GM12878 (cell line): ENCODE data around the gene CDON. TPM values are rescaled to one million over a fixed set of nuclear protein-coding genes. Genes with fewer than 3 reads are reported as not detected.

Experiments
- ATAC-seq: fragments of 200-7000 bp; cut with Tn5 transposase; 3 replicates; pipeline ENCODE4 v1.9.1; 2020; ENCODE audit warnings: mild to moderate bottlenecking, moderate library complexity
- BruUV-seq: library from RNA; stranded (reverse); fragments of 400-500 nt; replicated peaks from 2 replicates; lab custom pipeline; 2021; lab: Mats Ljungman, UMichigan
- CTCF ChIA-PET: fragments of 300-600 bp; sonication (Branson Sonifier 250); formaldehyde crosslinking; extraction: SDS; loops from one replicate; lab custom pipeline; 2021; ENCODE audit warnings: inconsistent platforms; lab: Yijun Ruan, JAX
- POLR2A ChIA-PET: fragments of 350-600 bp; formaldehyde crosslinking; extraction: SDS; loops from one replicate; lab custom pipeline; 2021; ENCODE audit warnings: inconsistent platforms; lab: Charles Lee
- RAD21 ChIA-PET: fragments of 300-600 bp; sonication (Branson Sonifier 250); formaldehyde crosslinking; loops from one replicate; lab custom pipeline; 2023; ENCODE audit warnings: antibody characterized with exemption; ENCODE audit not compliant: unreplicated experiment; lab: Charles Lee
- SMC1A ChIA-PET: fragments of 300-600 bp; sonication (Branson Sonifier 250); formaldehyde crosslinking; loops from one replicate; lab custom pipeline; 2023; ENCODE audit not compliant: unreplicated experiment, uncharacterized antibody; lab: Charles Lee
- DNase-seq: peaks from one replicate; pipeline ENCODE4 v3.0.0-alpha.2; 2011; ENCODE audit warnings: low read depth, low spot score
- FAIRE-seq: peaks from 3 replicates; lab custom pipeline; 2011; peaks lifted over from hg19 to GRCh38; lab: Jason Lieb, UNC
- H2AFZ ChIP-seq: 2 replicates; pipeline ENCODE4 v1.6.0; 2011; ENCODE audit warnings: low read depth, low read length, control low read depth; ENCODE audit not compliant: control insufficient read depth
- H3K27ac ChIP-seq: 2 replicates; pipeline ENCODE4 v1.5.1; 2011; ENCODE audit warnings: control low read depth; ENCODE audit not compliant: control insufficient read depth, insufficient read depth
- H3K27me3 ChIP-seq, 2 experiments: replicated peaks in 1 of 2; 2 replicates each; pipeline versions ENCODE4 v1.6.0 to v1.6.1; 2011; ENCODE audit warnings: low read length in 1 of 2; ENCODE audit not compliant: control insufficient read depth in 2 of 2, insufficient read depth in 2 of 2
- H3K36me3 ChIP-seq, 2 experiments: 2 replicates each; pipeline ENCODE4 v1.5.1; 2011; ENCODE audit warnings: low read length in 1 of 2; ENCODE audit not compliant: control insufficient read depth in 2 of 2, insufficient read depth in 2 of 2
- H3K4me1 ChIP-seq: 2 replicates; pipeline ENCODE4 v1.6.1; 2011; ENCODE audit warnings: mild to moderate bottlenecking, low read length, moderate library complexity, mixed read lengths; ENCODE audit not compliant: control insufficient read depth, insufficient read depth
- H3K4me2 ChIP-seq: 2 replicates; pipeline ENCODE4 v1.6.0; 2011; ENCODE audit warnings: control low read depth; ENCODE audit not compliant: control insufficient read depth, insufficient read depth
- H3K4me3 ChIP-seq: fragments of 200-600 bp; sonication (generic); 2 replicates; pipeline ENCODE4 v1.5.1; 2016
- H3K79me2 ChIP-seq: 2 replicates; pipeline ENCODE4 v1.6.0; 2011; ENCODE audit warnings: low read length; ENCODE audit not compliant: control insufficient read depth, insufficient read depth
- H3K9ac ChIP-seq: 2 replicates; pipeline ENCODE4 v1.8.0; 2011; ENCODE audit warnings: low read length, control low read depth, mixed read lengths; ENCODE audit not compliant: control insufficient read depth, insufficient read depth
- H3K9me3 ChIP-seq: replicated peaks from 3 replicates; pipeline ENCODE4 v1.5.1; 2011; ENCODE audit warnings: mild to moderate bottlenecking, low read length; ENCODE audit not compliant: control insufficient read depth, insufficient read depth
- H4K20me1 ChIP-seq: 2 replicates; pipeline ENCODE4 v1.6.0; 2011; ENCODE audit not compliant: control insufficient read depth, insufficient read depth
- ETV6 ChIP-seq, 2 experiments: fragments of 450-650 bp in 1 of 2; IDR thresholded peaks in 1 of 2; conservative IDR thresholded peaks in 1 of 2; 2 replicates each; pipeline ENCODE4 v1.6.1; 2014; ENCODE audit warnings: antibody characterized with exemption in 1 of 2, borderline replicate concordance in 1 of 2, low read depth in 1 of 2, mild to moderate bottlenecking in 1 of 2, moderate library complexity in 1 of 2
- JUND ChIP-seq: IDR thresholded peaks from 2 replicates; pipeline ENCODE4 v1.6.1; 2012; ENCODE audit warnings: low read depth, mild to moderate bottlenecking, low read length, improper control_type of control experiment, moderate library complexity
- POLR2A ChIP-seq: IDR thresholded peaks from 2 replicates; pipeline ENCODE4 v1.6.1; 2011; ENCODE audit warnings: low read depth, mild to moderate bottlenecking, low read length
- YY1 ChIP-seq: IDR thresholded peaks from 2 replicates; pipeline ENCODE4 v1.6.1; 2011; ENCODE audit warnings: low read depth, mild to moderate bottlenecking, low read length
- ZNF384 ChIP-seq: IDR thresholded peaks from 2 replicates; pipeline ENCODE4 v1.6.1; 2012; ENCODE audit warnings: low read depth, mild to moderate bottlenecking, low read length, improper control_type of control experiment, borderline replicate concordance
- WGBS: methylation state at CpG from one replicate; pipeline ENCODE4 v1.1.6; 2016; ENCODE audit warnings: low lambda C conversion rate; ENCODE audit not compliant: insufficient replicate concordance, insufficient coverage; ENCODE audit errors: missing lambda C conversion rate; 5-methylcytosine and 5-hydroxymethylcytosine counted together
- in situ Hi-C: fragments of 300-500 bp; cut with MboI; formaldehyde crosslinking; loops from 9 replicates; pipeline ENCODE4 v1.14.3; 2018; ENCODE audit warnings: mixed read lengths
- intact Hi-C: fragments of 100-400 bp; cut with micrococcal nuclease; formaldehyde crosslinking; loops from one replicate; pipeline ENCODE4 v1.14.2; 2022; ENCODE audit not compliant: unreplicated experiment
- polyA plus RNA-seq, 11 experiments: library from polyadenylated mRNA; depleted of rRNA in 4 of 11; unstranded in 6 of 11; stranded (reverse) in 5 of 11; fragments of >200 nt; fragmentation: Nextera tagmentation in 4 of 11; fragmentation: Illumina TruSeq in 1 of 11; extraction: Ambion mirVana in 4 of 11; extraction: Trizol in 1 of 11; gene quantifications; 1 replicate in 1 of 11; 2 replicates in 10 of 11; pipeline versions ENCODE4 v1.2.1 to v1.2.3, GENCODE V29; 2011 to 2016; ENCODE audit warnings: inconsistent platforms in 2 of 11, missing spikeins in 2 of 11, low read depth in 1 of 11
- total RNA-seq, 4 experiments: library from RNA; depleted of rRNA in 3 of 4; stranded (reverse); fragments of >200 nt in 3 of 4; fragmentation: Illumina TruSeq in 1 of 4; extraction: Trizol in 1 of 4; gene quantifications; 2 replicates each; pipeline versions ENCODE4 v1.2.1 to v1.2.3, GENCODE V29; 2013 to 2021
- TF ChIP-seq, protein P1 (sequence below): IDR thresholded peaks from 2 replicates; pipeline ENCODE4 v1.6.1; 2011; ENCODE audit warnings: borderline replicate concordance, low read depth, mild to moderate bottlenecking, moderate library complexity, low read length; ENCODE audit not compliant: insufficient read depth, poor library complexity, severe bottlenecking

CDON gene
- total and polyA plus RNA-seq, 10 of the 15 experiments (the other 5 are each of a cell fraction or from before 2014, with no cell fraction given), result 0.07 to 4.2 (median 0.36) TPM

DNA sequence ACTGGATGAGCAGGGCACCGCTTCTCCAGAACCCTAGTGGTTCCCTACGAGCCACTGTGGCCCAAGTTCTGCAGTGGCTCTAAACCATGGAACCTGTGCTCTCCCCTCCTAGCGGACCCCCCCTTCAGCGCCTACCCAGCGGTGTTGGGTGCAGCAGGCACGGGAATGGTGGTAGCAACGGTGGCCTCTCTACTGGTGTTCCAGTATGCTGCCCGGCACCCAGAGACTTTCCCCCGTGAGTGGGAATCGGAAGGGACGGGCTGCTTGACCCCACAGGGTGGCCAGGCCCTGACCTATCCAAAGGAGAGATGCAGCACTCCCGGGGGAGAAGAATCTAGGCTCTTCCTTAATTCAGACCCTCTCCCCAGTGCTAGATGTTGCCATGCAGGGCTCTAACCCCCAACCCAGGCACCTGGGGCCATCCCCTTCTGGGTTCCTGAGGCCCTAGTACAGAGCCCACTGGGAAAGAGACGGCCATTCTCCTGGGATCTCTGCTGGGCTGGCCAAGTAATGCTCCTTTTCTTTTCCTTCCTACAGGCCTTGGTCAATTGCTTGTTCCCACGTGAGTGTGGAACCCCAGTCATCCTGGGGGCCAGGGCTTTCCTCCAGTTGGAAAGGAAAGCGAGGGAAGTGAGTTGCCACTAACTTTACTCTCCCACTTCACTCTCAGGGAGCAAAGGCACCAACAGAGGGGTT, 107.6 kb downstream of the CDON start:
- in situ Hi-C loops, result no loop called here
- Histone ChIP-seq H3K9me3 (no peaks in the 10 kb centered on the region; the same call in 2 of the 3 replicates), H4K20me1 (no peaks in the 10 kb centered on the region), H3K4me1 (no peaks in the 10 kb centered on the region), H2AFZ (no peak overlapping the region)
- SMC1A ChIA-PET, result no interaction called here
- no peak for ATAC-seq
- 37% methylated on average over 15 of the region's 15 CpGs for WGBS
- POLR2A ChIA-PET, result no interaction called here
- no peak for TF ChIP-seq YY1
- no peak for TF ChIP-seq ETV6 (conservative IDR thresholded peaks at IDR 0.05 in 1 of 2, IDR thresholded peaks at IDR 0.05 in 1 of 2; ENCODE audit: borderline replicate concordance in 1 of 2, low read depth in 1 of 2)
- TF ChIP-seq, protein P1, sequence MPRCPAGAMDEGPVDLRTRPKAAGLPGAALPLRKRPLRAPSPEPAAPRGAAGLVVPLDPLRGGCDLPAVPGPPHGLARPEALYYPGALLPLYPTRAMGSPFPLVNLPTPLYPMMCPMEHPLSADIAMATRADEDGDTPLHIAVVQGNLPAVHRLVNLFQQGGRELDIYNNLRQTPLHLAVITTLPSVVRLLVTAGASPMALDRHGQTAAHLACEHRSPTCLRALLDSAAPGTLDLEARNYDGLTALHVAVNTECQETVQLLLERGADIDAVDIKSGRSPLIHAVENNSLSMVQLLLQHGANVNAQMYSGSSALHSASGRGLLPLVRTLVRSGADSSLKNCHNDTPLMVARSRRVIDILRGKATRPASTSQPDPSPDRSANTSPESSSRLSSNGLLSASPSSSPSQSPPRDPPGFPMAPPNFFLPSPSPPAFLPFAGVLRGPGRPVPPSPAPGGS, result no peak
- no peak for TF ChIP-seq JUND
- no peak for TF ChIP-seq POLR2A
- no peak for TF ChIP-seq ZNF384
- TF ChIP-seq, all 136 proteins: peak for 0
- ChIA-PET CTCF (no interaction called here), RAD21 (no interaction called here)
- H3K79me2 ChIP-seq, result no peaks in the 10 kb centered on the region
- H3K9ac ChIP-seq, result no peak overlapping the region
- intact Hi-C loops, result no loop called here
- H3K27ac ChIP-seq, result no peak overlapping the region
- H3K4me3 ChIP-seq, result no peak overlapping the region
- no peak overlapping the region for H3K4me2 ChIP-seq
- H3K27me3 ChIP-seq, result no peaks in the 10 kb centered on the region
- no peaks in the 10 kb centered on the region for H3K36me3 ChIP-seq
- FAIRE-seq (no peak), DNase-seq (no peak)
- BruUV-seq, result no TSS peak
